ENCODE measurements around the gene BNIPL.

Gene BNIPL

DNA sequence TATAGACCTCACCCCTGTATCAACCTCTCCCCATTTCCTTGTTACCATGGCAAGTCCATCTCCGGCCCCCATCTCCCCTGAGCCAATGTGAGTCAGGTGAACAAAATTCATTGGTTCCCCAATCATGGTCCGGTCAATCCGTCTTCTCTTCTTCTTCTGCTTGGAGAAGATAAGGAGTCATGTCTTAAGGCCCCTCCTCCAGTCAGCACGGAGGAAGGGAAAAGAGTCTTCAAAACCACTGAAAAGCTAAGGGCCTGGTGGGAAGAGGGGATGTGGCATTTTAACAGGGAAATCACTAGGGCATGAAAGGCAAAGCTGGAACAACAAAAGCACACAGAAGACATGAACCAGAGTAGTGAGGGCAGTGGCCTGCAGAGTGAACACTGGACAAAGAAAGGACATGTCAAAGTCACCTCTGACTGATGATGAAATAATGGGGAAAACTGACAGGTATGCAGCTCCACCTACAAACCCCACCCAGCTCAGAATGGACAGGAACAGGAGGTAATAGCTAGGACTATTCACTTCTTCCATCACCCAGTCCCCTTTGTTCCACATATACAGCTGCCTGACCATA lies 18.7 kb downstream of the BNIPL start:
- DNase-seq: no peak

DNA sequence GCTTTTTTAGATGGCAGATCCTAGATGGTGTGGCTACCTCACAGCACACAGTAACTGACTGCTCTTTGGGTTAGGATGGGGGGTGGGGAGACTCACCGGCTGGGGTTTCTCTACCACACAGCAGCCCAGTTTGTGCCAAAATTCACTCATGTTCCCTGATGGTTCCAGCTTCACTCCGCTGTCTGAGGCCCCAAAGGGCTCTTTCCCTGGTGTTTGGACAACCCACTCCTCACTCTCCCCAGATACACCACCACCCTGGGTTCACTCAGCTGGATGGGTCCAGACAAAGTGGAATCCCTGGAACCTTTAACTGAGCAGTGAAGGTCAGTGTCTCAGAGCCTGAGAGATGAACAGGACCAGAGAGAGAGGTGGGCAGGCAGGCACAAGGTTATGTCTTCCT lies 19.2 kb downstream of the BNIPL start:
- no peak for DNase-seq
- intact Hi-C loops (cut with DNase I): no loop called here

More for the DNA sequence above, 18.7 kb downstream of the BNIPL start:
- intact Hi-C loops (cut with DNase I): no loop called here

DNA sequence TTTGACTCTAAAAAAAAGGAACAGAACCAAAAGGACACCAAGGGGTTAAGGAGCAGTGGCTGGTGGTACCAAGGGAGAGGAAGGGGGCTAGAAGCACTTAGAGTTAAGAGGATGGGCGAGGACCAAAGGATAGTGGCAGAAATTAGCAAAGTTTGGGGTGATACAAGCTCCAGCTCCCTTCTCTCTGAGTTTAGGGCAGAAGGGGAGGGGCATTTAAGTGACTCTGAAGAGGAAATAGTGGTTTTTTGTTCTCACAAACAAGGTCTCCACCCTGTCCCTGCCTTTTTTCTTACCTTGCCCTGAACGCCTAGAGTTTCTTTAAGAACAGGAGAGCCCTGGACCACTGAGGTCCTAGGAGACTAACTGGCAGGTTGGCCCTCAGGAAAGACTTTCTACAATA lies 19.8 kb downstream of the BNIPL start:
- DNase-seq: no peak
- intact Hi-C loops (cut with DNase I): loop anchor here (2.0 kb wide), 1 partner anchor 15 kb away; the partner anchor contains the start of gene GABPB2

DNA sequence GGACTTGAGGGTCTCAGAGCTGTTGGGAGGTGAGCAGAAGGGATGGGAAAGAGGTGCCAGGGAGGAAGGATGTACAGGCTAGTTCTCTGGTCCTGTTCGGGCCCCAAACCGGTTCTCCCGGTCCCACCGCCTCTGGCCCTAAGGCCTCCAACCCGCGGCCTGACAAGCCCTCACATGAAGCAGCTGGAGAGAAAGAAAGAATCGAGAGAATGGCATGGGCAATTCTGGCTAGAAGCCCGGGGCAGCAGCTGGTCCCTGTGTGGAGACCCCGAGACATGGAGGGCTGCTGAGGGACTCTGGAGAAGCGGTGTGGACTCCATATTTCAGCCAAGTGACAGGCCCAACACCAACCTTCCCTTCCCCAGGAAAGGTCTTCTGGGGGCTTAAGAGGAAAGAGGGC lies 22.3 kb downstream of the BNIPL start:
- intact Hi-C loops (cut with DNase I): no loop called here
- peak in 4 of 10 donors; percentile 6 to 74 (median 28) for DNase-seq

DNA sequence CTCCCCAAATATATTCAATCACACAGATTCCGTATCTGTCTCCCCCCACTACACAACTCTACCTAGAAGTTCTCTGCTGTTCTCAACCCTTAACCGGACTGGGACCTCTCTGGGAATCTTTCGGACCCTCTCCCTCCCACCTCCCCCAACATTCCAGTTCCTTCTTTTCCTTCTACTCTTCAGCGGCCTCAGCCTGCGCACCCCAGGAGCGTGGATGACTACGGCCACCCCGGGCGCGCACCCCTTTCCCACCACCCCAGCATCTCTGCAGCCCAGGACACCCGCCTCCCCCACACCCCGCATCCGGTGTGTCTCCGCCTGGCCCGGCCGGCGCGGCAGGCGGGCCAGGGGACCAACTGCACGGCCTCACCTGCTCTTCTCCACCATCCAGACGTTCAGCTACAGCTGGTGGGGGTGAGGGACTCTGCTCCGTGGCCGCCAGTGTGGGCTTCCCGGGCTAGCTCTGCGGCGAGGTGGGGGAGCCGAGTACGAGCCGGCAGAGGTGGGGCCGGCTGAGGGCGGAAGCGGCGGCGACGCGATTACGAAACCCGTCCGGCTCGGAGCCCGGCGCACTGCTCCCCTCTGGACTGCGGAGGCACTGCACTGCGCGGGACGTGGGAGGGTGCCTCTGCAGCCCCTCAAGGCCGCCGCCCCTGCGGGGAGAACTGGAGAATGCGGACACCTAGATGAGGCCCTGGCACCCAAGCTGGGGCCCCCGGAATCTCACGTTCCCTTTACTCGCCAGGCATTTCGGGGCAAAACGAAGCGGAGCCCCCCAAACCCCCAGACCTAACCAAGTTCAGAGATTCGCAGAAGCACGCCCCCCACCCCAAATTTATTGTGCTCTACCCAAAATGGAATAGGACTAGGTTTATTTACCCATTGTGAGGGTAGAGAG lies 23.0 kb downstream of the BNIPL start, which contains the start of gene CDC42SE1:
CDC42SE1 (minus strand) TSS at position 514 of the 898 bp plus-strand sequence. CDS start 3,892 bp downstream, outside the sequence.
- intact Hi-C loops (cut with DNase I): no loop called here
- peak; percentile 67 to 97 (median 80) for DNase-seq

DNA sequence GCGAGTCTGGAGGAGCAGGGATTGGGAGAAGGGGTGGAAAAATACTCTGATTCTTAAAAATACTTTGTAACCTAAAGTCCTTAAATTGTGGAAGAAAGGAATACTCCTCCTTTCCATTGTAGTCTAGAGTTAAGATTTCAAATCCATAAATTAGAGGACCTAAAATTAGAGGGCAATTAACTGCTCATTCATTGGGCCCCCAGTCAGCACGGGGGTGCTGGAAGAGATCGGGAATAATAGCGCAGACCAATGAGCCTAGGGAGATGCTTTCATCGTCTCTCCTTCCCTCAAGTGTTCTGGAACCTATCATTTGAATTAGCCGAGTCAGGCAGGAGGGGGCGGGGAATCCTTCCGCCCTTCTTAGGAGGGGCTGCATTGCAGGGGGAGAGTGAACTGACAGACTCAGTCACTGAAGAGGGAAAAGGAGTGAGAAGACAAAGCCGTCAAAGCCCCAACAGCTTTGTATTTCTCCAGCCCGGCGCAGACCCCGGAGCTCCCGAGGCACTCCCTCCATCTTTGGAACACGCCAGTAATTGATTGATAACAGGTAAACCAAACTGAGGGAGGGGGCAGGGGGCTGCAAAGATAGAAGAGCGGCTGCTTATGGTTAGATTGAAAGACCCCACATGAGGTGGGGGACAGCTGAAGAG lies 23.7 kb downstream of the BNIPL start, which contains the start of gene MLLT11:
MLLT11 (plus strand) TSS at position 391 of the 650 bp plus-strand sequence. CDS start 6,828 bp downstream, outside the sequence.
- intact Hi-C loops (cut with DNase I): no loop called here

DNA sequence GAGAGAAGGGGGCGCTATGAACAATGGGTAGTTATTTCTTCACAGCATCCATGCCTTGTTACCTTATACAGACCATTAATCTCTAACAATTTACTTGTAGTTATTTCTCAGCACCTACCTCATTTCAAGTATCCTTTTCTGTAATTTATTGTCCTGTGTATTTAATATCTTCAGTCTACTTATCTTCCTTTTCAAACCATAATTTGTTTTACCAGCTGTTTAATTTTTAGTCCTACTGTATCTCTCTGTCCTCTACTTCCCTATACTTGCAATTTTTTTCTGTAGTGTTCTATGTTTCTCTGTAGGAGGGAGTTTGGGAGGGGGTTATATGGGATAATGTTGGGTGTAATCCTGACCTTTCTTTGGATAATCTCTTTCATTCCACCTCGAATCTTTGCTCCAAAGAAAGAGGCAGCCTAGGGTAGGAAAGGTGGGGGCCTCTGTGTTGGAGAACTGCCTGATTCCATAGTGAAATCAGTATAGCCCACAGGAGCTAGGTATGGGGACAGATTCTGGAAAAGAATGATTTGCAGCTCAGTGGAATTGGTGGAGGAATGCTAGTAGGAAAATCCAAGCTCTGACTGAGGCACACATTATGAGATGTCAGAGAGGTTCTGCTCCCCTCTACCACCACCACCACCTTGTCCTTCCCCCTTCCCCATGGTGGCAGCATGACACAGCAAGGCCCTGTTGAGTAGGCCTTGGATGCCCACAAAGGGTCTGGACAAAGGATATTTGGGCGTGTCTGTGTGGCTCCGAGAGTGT lies 24.5 kb downstream of the BNIPL start:
- DNase-seq: peak in 1 of 10 donors; percentile 13
- intact Hi-C loops (cut with DNase I): no loop called here

More for the DNA sequence above, 23.7 kb downstream of the BNIPL start, which contains the start of gene MLLT11:
- peak; percentile 40 to 92 (median 70) for DNase-seq

DNA sequence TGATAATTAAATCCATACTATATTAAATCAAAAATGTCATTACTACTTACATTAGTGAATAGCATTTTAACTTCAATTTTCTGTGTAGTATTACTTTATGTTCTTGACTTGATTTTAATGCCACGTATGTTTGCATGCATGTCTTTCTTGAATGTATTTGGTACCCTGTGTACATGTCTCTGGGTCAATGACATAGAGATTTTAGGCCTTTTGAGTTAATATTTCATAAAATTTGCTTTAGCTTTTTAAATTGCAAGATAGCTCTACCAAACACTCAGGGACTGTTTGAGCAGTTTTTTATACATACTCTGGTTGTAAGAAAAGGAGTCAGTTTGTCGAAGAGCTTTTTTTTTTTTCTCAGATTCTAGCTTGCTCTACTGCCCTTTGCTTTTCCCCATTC lies 25.3 kb downstream of the BNIPL start:
- no peak for DNase-seq
- intact Hi-C loops (cut with DNase I): no loop called here

DNA sequence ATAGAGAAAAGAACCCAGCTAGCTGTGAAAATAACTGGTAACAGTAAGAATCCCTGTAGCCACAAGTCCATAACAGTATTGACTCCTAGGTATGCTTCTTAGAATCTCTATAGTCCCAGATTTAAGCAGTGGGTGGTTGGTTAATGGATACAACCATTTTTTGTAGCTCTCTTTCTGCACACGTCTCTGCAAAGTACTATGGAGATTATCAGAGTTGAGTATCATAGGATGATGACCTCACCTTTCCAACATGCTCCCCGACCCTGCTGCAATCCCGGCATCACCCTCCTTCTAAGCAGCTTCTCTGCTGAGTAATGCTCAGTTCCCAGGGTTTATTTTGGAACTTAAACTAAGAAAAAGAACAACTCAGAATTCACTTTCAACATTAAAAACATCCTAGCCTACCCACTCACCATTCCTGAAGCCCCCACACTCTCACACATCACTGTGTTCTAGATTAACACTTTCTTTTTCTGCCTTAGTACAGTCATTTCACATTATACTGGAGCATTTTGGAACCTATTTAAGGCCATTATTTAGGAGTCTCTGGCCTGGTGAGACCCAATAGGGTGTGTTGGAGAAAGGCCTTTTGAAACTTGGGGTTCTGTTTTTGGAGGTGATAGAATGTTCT lies 26.5 kb downstream of the BNIPL start:
- no peak for DNase-seq
- intact Hi-C loops (cut with DNase I): no loop called here

DNA sequence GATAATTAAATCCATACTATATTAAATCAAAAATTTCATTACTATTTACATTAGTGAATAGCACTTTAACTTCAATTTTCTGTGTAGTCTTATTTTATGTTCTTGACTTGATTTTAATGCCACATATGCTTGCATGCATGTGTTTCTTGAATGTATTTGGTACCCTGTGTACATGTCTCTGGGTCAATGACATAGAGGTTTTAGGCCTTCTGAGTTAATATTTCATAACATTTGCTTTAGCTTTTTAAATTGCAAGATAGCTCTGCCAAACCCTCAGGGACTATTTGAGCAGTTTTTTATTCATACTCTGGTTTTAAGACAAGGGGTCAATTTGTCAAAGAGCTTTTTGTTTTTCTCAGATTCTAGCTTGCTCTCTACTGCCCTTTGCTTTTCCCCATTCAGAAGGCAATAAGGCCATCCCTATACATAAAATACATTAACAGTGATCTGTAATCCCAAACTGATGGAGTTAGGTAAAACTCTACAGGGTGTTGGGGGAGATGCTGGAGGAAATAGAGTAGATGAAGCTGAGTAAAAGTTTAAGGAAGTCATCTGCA lies 28.8 kb downstream of the BNIPL start:
- DNase-seq: no peak
- intact Hi-C loops (cut with DNase I): no loop called here

DNA sequence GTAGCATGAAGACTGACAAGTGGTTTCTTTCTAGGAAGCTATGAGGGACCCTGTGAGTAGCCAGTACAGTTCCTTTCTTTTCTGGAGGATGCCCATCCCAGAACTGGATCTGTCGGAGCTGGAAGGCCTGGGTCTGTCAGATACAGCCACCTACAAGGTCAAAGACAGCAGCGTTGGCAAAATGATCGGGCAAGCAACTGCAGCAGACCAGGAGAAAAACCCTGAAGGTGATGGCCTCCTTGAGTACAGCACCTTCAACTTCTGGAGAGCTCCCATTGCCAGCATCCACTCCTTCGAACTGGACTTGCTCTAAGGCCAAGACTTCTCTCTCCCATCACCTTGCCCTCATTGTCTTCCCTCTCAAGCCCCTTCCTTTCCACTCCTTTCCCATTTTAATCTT lies 30.8 kb downstream of the BNIPL start:
- peak in 1 of 10 donors; percentile 54 for DNase-seq
- intact Hi-C loops (cut with DNase I): no loop called here

DNA sequence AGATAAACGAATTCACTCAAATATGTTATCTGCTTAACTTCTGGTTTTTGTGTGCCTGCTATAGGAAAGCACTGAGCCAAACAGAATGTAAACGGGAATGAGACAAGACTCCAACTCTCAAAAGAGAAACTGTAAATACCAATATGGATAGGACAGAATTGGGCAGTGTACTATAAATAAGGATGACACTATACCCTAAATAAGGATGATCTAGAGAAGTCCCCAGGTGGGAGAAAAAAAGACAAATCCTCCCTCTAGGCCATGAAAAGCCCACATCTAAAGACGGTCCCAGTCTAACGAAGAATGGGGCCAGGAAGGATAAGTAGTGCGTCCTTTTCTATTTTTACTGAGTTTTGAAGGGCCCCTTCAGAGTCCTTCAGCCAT lies 32.7 kb downstream of the BNIPL start:
- DNase-seq: no peak
- intact Hi-C loops (cut with DNase I): no loop called here

DNA sequence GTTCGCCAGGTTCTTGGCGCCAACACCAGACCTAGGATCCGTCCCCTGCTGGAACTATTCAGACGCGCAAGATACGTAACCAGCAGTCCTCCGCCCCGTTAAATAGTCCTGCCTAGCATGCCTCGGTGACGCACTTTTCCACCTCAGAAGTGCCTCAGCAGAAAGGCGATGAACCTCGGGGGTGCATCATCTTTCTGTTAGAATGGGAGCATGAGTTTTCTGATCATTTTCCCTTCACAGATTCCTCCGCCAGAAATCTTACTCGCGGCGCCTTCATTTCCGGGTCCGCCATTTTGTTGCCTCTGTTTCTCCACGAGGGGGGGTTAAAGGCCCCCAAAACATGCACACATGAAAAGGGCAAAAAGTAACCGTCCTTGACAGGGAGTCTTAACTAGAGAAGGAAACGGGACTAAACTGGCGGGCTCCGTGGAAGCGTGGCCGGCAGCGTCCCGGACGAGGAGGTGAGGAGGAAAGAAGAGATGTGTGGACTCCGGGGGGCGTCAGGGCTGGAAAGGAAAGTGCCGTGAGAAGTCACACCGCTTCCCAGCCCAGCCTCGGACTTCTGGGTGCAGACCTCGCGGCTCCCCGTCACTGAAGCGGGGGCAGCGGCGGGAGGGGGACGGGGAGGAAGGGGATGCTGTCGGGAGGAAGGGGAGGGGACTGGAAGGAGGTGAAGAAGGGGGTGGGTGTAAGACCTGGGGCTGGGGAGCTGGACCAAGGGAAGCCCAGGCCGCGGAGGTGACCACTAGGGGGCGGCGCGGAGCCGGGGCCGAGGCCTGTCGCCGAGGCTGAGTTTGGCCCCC lies 34.3 kb downstream of the BNIPL start, which contains the start of gene GABPB2:
GABPB2 (plus strand) TSS at position 288 of the 803 bp plus-strand sequence. CDS start 17,429 bp downstream, outside the sequence.
- intact Hi-C loops (cut with DNase I): loop anchor here (2.0 to 10.0 kb wide), 2 partner anchors 14 to 74 kb away; partner anchors contain the start of gene SEMA6C
- peak; percentile 78 to 98 (median 88) for DNase-seq

DNA sequence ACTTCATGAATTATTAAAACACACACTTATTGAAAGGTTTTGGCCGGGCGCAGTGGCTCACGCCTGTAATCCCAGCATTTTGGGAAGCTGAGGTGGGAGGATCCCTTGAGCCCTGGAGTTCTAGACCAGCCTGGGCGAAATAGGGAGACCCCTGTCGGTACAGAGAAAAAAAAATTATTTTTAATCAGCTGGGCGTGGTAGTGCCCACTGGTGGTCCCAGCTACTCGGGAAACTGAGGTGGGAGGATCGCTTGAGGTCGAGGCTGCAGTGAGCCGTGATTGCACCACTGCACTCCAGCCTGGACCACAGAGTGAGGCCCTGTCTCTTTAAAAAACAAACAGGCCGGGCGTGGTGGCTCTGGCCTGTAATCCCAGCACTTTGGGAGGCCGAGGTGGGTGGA lies 35.8 kb downstream of the BNIPL start:
- intact Hi-C loops (cut with DNase I): loop anchor here (10.0 kb wide), 1 partner anchor 73 kb away; the partner anchor contains the start of gene SEMA6C
- DNase-seq: no peak

DNA sequence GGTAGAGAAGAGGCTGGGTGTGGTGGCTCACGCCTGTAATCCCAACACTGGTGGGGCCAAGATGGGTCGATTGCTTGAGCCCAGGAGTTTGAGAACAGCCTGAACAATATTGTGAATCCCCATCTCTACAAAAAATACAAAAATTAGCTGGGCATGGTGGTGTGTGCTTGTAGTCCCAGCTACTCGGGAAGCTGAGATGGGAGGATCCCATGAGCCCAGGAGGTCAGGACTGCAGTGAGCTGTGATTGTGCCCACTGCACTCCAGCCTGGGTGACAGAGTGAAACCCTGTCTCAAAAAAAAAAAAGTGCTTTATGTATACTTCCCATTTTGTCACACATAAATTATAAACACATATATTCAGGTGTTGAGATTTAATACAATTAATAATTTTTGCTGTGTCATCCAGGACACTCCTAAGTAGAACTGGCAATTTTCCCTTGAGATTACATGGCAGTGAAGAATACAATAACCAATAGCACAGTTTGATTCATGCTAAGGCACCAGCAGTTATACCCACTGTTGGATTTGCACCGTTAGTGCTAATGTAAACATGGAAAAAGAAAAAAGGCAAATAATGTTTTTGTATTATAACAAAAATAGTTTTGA lies 49.7 kb downstream of the BNIPL start:
- DNase-seq: no peak
- intact Hi-C loops (cut with DNase I): no loop called here

All from posterior cingulate gyrus (tissue), 11 donors.